DOHH2 (cell line): ENCODE results near the gene CHFR.
"Not testable (repeated sequence)": the region's sequence is repeated elsewhere in the genome, so short reads cannot be mapped to it uniquely, and the experiment has no call there.

Experiments
- H3F3A ChIP-seq: fragments of 200-600 bp; sonication (generic), shearing (Covaris generic); 2 replicates; pipeline ENCODE4 v1.6.0; 2016; ENCODE audit warnings: antibody characterized with exemption, mild to moderate bottlenecking; ENCODE audit not compliant: control insufficient read depth, insufficient read depth
- H3K27ac ChIP-seq: fragments of 200-600 bp; sonication (generic); 2 replicates; pipeline ENCODE4 v1.5.1; 2014; ENCODE audit warnings: low read depth, mild to moderate bottlenecking, low read length, moderate library complexity
- H3K27me3 ChIP-seq: fragments of 200-600 bp; sonication (generic); 2 replicates; pipeline ENCODE4 v1.6.1; 2014; ENCODE audit warnings: mild to moderate bottlenecking, low read length, mixed read lengths; ENCODE audit not compliant: control insufficient read depth
- H3K36me3 ChIP-seq: fragments of 200-600 bp; sonication (generic); 2 replicates; pipeline ENCODE4 v1.6.1; 2014; ENCODE audit warnings: mild to moderate bottlenecking, low read length, moderate library complexity, mixed read lengths; ENCODE audit not compliant: control insufficient read depth
- H3K4me1 ChIP-seq: fragments of 200-600 bp; sonication (generic); 2 replicates; pipeline ENCODE4 v1.6.1; 2014; ENCODE audit warnings: mild to moderate bottlenecking, low read length, mixed read lengths; ENCODE audit not compliant: control insufficient read depth
- H3K4me2 ChIP-seq: fragments of 200-600 bp; sonication (generic); 2 replicates; pipeline ENCODE4 v1.6.0; 2014; ENCODE audit warnings: mild to moderate bottlenecking, low read length, moderate library complexity
- H3K4me3 ChIP-seq: fragments of 200-600 bp; sonication (generic); 2 replicates; pipeline ENCODE4 v1.5.1; 2014; ENCODE audit warnings: mild to moderate bottlenecking, low read length, mixed read lengths
- H3K79me2 ChIP-seq: fragments of 200-600 bp; sonication (generic); 2 replicates; pipeline ENCODE4 v1.6.1; 2014; ENCODE audit warnings: mild to moderate bottlenecking, low read length, mixed read lengths; ENCODE audit not compliant: control insufficient read depth
- H3K9me2 ChIP-seq: fragments of 200-600 bp; sonication (generic); replicated peaks from 2 replicates; pipeline ENCODE4 v1.6.1; 2014; ENCODE audit warnings: mild to moderate bottlenecking, low read length, mixed read lengths; ENCODE audit not compliant: control insufficient read depth
- H3K9me3 ChIP-seq: fragments of 200-600 bp; sonication (generic); 2 replicates; pipeline ENCODE4 v1.6.1; 2014; ENCODE audit warnings: antibody characterized with exemption, low read length, mixed read lengths; ENCODE audit not compliant: control insufficient read depth, insufficient read depth
- H4K20me1 ChIP-seq: fragments of 200-600 bp; sonication (generic); 2 replicates; pipeline ENCODE4 v1.6.0; 2014; ENCODE audit warnings: low read depth, mild to moderate bottlenecking, antibody characterized with exemption, low read length, moderate library complexity; ENCODE audit not compliant: control insufficient read depth, insufficient read depth
- EZH2phosphoT487 ChIP-seq: fragments of 200-600 bp; sonication (generic); IDR thresholded peaks from 2 replicates; pipeline ENCODE4 v1.6.1; 2017; ENCODE audit warnings: borderline replicate concordance, mild to moderate bottlenecking, antibody characterized with exemption, low read length, moderate library complexity, mixed read lengths
- TF ChIP-seq, protein P1 (sequence below): fragments of 200-600 bp; sonication (generic); IDR thresholded peaks from one replicate; pipeline ENCODE4 v1.5.1; 2014; ENCODE audit warnings: antibody characterized with exemption, mild to moderate bottlenecking, low read depth, low read length; ENCODE audit not compliant: poor library complexity, severe bottlenecking

Gene CHFR

DNA sequence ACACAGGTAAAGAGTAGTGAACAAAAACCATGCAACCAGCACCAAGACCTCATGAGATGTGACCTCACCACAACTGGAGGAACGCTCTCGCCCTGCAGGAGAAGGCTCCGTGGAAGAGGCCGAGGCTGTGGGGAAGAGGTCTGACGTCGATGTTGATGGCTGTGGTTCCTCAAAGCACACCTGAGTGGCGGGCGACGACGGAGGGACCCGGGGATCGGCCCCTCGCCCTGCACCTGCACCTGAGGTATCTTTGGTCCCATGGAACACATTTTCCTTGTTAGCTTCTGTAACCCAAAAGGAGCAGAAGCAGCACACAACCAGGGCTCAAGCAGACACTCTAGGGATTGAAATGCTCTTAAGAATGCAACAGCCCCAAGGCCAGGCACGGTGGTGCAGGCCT lies 17.9 kb downstream of the CHFR start:
- H4K20me1 ChIP-seq = no peaks in the 10 kb centered on the region
- no peak overlapping the region for H3K4me2 ChIP-seq
- H3F3A ChIP-seq = no peaks in the 10 kb centered on the region
- no peak for TF ChIP-seq EZH2phosphoT487
- TF ChIP-seq, protein P1, sequence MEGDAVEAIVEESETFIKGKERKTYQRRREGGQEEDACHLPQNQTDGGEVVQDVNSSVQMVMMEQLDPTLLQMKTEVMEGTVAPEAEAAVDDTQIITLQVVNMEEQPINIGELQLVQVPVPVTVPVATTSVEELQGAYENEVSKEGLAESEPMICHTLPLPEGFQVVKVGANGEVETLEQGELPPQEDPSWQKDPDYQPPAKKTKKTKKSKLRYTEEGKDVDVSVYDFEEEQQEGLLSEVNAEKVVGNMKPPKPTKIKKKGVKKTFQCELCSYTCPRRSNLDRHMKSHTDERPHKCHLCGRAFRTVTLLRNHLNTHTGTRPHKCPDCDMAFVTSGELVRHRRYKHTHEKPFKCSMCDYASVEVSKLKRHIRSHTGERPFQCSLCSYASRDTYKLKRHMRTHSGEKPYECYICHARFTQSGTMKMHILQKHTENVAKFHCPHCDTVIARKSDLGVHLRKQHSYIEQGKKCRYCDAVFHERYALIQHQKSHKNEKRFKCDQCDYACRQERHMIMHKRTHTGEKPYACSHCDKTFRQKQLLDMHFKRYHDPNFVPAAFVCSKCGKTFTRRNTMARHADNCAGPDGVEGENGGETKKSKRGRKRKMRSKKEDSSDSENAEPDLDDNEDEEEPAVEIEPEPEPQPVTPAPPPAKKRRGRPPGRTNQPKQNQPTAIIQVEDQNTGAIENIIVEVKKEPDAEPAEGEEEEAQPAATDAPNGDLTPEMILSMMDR = no peak
- no peaks in the 10 kb centered on the region for H3K9me3 ChIP-seq
- no peaks in the 10 kb centered on the region for H3K27me3 ChIP-seq
- no peaks in the 10 kb centered on the region for H3K9me2 ChIP-seq
- peaks cover 2% of the 10 kb centered on the region; the same call in 1 of the 2 replicates for H3K79me2 ChIP-seq
- no peak overlapping the region for H3K27ac ChIP-seq
- peaks cover 55% of the 10 kb centered on the region for H3K36me3 ChIP-seq
- no peak overlapping the region for H3K4me3 ChIP-seq
- H3K4me1 ChIP-seq = no peaks in the 10 kb centered on the region

DNA sequence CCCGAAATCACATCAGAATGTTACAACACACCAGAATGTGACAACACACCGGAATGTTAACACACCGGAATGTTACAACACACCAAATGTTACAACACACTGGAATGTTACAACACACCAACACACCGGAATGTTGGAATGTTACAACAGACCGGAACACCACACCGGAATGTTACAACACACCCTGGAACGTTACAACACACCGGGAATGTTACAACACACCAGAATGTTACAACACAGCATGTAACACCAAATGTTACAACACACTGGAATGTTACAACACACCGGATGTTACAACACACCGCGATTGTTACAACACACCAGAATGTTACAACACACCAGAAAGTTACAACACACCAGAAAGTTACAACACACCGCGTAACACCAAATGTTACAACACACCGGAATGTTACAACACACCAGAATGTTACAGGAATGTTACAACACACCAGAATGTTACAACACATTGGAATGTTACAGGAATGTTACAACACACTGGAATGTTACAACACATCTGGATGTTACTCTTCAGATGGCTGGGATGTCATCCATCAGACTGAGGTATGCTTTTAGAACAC lies 21.1 kb downstream of the CHFR start:
- no peak overlapping the region for H3K4me2 ChIP-seq
- TF ChIP-seq, protein P1 = no peak
- TF ChIP-seq EZH2phosphoT487 = no peak
- no peaks in the 10 kb centered on the region for H3K9me3 ChIP-seq
- peaks cover 2% of the 10 kb centered on the region; the same call in 1 of the 2 replicates for H3K79me2 ChIP-seq
- no peak overlapping the region for H3K27ac ChIP-seq
- H3K4me3 ChIP-seq = no peak overlapping the region
- H3F3A ChIP-seq = no peaks in the 10 kb centered on the region
- H3K36me3 ChIP-seq = peaks cover 38% of the 10 kb centered on the region
- no peaks in the 10 kb centered on the region for H4K20me1 ChIP-seq
- H3K4me1 ChIP-seq = no peaks in the 10 kb centered on the region
- no peaks in the 10 kb centered on the region for H3K27me3 ChIP-seq
- H3K9me2 ChIP-seq = no peaks in the 10 kb centered on the region

DNA sequence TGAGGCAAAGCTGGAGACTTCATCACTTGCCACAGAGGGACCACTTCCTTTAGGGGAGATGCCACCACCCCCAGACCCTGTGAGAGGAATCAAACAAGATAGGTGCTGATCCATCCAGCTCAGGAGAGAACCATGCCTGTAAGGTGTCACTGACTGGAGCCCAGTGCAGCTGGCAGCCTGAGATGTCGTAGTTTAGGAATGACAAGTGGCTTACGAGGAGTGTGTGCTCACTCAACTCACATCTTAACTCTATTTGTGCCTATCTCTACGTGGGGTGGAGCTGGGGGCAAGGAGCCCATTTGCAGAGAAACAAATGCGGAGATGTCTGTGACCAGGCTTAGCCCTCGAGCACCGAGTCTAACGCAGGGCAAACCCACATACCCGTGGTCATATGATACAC lies 25.8 kb downstream of the CHFR start:
- Histone ChIP-seq H3K27ac (no peak overlapping the region), H3K9me2 (no peaks in the 10 kb centered on the region), H3K4me1 (no peaks in the 10 kb centered on the region), H3K27me3 (no peaks in the 10 kb centered on the region), H3K79me2 (peaks cover 2% of the 10 kb centered on the region; the same call in 1 of the 2 replicates), H3K4me3 (no peak overlapping the region), H3F3A (no peaks in the 10 kb centered on the region), H3K9me3 (no peaks in the 10 kb centered on the region), H3K36me3 (peaks cover 40% of the 10 kb centered on the region), H4K20me1 (no peaks in the 10 kb centered on the region), H3K4me2 (no peak overlapping the region)
- TF ChIP-seq EZH2phosphoT487 = no peak
- TF ChIP-seq, protein P1 = no peak

DNA sequence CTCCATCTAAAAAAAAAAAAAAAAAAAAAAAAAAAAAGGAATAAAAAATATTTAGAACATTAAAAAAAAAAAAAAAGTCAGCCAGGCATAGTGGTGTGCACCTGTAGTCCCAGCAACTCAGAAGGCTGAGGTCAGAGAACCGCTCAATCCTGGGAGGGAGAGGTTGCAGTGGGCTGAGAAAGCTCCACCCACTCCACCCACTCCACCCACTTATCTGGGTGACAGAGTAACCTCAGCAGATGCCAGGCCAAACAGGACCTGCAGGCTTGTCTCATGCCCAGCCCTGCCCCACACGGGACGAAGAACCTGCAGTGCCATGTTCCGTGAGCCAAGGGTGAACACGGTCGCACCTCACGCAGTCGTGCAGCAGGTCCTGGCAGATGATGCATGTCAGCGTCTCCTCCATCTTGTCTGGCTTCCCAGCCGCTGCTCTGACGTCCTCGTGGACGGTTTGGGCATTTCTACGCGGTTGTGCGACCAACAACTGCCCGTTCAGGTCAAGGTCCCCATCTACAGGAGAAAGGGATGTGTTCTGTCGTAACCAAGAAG lies 28.6 kb downstream of the CHFR start:
- no peaks in the 10 kb centered on the region for H3K4me1 ChIP-seq
- no peak overlapping the region for H3K4me3 ChIP-seq
- no peak overlapping the region for H3K4me2 ChIP-seq
- H3K27ac ChIP-seq = no peak overlapping the region
- no peaks in the 10 kb centered on the region for H4K20me1 ChIP-seq
- H3K9me3 ChIP-seq = no peaks in the 10 kb centered on the region
- no peaks in the 10 kb centered on the region for H3K9me2 ChIP-seq
- no peaks in the 10 kb centered on the region for H3K27me3 ChIP-seq
- H3K36me3 ChIP-seq = peaks cover 40% of the 10 kb centered on the region
- no peak for TF ChIP-seq EZH2phosphoT487
- TF ChIP-seq, protein P1 = no peak
- H3F3A ChIP-seq = no peaks in the 10 kb centered on the region
- H3K79me2 ChIP-seq = no peaks in the 10 kb centered on the region

DNA sequence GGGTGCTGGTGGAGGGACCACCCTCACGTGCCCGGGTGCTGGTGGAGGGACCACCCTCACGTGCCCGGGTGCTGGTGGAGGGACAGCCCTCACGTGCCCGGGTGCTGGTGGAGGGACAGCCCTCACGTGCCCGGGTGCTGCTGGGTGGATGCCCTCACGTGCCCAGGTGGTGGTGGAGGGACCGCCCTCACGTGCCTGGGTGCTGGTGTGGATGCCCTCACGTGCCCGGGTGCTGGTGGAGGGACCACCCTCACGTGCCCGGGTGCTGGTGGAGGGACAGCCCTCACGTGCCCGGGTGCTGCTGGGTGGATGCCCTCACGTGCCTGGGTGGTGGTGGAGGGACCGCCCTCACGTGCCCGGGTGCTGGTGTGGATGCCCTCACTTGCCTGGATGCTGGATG lies 30.4 kb downstream of the CHFR start:
- H3K4me3 ChIP-seq, H3K9me2 ChIP-seq, H3K4me1 ChIP-seq, H3K9me3 ChIP-seq, H3F3A ChIP-seq, H3K4me2 ChIP-seq, H4K20me1 ChIP-seq, H3K27me3 ChIP-seq, H3K27ac ChIP-seq, H3K79me2 ChIP-seq: not testable (repeated sequence)
- peaks cover 56% of the 10 kb centered on the region for H3K36me3 ChIP-seq
